T-helper 1 cell (primary cell): Measurements from ENCODE around the gene KAT6B.
"Not testable (repeated sequence)": the region's sequence is repeated elsewhere in the genome, so short reads cannot be mapped to it uniquely, and the experiment has no call there.

Source experiments
- DNase-seq, 5 donors: peaks; one replicate each; pipeline ENCODE4 v3.0.0-alpha.2; 2012 to 2020

The KAT6B gene

GRCh38 chr10:75049316-75050148, 223.1 kb downstream of the KAT6B start:
- DNase-seq = no peak

- no peak for DNase-seq
These were observed 223.9 kb downstream of the KAT6B start for GRCh38 chr10:75050149-75050919.

DNA sequence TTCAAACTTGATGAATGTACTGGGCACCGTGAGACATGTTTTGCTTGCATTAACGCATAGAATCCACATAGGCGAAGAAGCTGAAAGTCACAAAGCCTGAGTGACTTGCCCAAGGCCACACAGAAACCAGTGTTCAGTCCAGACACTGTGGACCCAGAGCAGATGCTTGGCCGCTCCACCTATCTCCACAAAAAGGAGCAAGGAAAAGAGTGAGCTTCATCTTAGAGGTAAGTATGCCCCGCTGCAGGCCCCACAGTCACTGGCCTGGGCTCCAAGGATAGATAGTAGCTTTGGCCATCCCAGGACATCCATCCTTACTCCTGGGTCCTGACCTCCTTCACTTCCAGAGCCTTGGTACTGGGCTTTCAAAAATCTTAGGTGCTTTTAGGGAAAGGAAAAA, 224.9 kb downstream of the KAT6B start:
- no peak for DNase-seq

DNA sequence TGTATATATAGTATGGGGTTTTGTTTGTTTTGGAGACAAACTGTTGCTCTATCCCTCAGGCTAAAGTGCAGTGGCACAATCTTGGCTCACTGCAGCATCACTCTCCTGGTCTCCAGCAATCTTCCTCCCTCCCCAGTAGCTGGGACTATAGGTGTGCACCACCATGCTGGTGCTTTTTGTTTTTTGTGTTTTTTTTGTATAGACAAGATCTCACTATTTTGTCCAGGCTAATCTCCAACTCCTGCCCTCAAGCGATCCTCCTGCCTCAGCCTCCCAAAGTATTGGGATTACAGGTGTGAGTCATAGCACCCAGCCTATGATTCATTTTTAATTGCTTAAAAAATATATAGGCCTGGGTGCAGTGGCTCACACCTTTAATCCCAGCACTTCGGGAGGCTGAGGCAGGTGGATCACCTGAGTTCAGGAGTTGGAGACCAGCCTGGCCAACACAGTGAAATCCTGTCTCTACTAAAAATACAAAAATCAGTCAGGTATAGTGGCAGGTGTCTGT, 229.6 kb downstream of the KAT6B start:
- DNase-seq = not testable (repeated sequence)

DNA sequence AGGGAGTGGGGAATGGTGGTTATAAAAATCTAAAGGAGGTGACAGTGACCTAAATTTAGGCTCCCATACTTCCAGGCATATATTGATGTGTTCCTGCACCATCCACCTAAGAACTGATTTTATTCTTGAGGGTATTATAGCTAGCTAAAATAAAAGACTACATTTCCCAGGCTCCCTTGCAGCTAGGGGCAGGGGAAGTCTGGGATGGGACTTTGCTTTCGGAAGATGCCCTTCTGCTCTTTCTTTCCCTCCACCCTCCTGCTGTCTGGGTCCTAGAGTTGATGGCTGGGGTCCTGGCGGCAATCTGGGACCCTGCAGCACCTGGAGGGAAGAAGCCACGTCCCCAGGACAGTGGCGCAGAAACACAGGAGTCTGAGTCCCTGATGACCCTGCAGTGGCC, 231.3 kb downstream of the KAT6B start:
- DNase-seq = no peak

GRCh38 chr10:75058161-75058560, 231.8 kb downstream of the KAT6B start:
- no peak for DNase-seq

DNA sequence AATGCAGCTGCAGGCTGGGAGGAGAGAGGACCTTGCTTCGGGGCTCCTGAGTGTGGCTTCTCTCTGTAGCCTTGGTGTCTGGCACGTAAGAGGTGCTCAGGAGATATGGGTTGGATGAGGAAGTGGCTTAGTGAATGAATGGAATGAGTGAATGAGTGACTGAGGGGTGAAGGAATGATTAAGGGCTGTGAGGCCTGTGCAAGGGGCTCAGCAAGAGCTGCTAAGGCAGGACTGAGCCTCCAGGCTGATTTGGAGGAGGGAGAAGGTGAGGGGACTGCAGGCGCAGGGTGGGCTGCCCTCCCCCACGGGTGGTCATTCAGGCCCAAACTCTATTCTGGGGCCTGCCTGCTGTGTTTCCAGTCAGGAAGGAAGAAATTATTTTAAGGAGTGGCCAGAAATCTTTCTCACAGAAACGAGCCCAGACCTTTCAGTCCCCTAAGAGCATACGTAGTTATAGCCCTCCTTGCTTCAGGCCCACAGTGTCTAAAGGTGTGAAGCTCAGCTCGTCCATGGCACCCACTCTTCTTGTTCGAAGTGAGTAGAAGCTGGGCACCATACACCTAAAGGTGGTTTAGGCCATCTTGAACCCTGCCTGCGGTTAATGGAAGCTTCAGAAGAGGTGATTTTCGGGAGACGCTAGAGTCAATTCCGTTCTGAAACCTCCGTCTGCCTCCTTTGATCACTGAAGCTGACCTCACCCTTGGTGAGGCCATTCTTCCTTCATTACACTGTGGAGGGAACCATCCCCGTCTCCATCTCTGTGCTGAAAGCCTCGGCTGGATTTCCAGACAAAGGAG, 235.5 kb downstream of the KAT6B start:
- no peak for DNase-seq

DNA sequence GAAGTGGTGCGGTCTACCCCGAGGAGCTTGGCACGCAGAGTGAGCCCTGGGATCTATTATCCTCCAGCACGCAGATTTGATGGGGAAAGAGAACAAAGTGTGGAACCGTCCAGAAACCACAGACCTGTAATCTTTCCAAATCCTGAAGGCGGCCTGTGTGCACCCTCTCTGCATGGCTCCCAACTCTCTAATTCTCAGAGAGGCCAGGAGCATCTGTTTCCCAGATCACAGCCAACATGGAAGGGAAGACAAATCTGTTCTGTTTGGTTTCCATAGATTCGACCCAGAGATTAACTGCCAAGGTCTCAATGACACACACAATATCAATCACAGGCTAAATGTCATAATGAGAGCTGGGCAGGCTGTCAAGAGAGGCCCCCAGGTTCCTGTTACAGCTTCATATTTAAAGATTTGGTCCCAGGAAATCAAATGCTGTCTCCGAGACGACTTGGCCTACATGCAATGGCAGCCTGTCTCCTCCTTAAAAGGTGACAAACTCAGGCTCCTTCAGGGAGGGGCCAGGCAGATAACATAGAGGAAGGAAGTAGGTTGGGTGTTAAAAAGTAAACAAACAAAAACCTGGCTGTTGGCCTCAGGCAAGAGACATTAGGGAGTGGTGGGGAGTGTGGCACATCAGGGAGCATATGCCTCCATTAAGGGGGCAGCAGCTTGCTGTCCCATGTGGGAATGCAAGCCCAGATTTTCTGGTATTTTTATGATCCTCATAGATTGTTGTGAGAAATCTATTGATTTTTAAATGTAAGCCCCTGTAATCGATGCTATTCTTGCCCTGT, 236.3 kb downstream of the KAT6B start:
- no peak for DNase-seq

GRCh38 chr10:75063461-75064230, 237.2 kb downstream of the KAT6B start:
- no peak for DNase-seq

- no peak for DNase-seq
These were observed 238.7 kb downstream of the KAT6B start for GRCh38 chr10:75065076-75065475.

- DNase-seq = no peak
These were observed 239.9 kb downstream of the KAT6B start for GRCh38 chr10:75066271-75066670.

- no peak for DNase-seq
These were observed 240.9 kb downstream of the KAT6B start for GRCh38 chr10:75067272-75067671.

GRCh38 chr10:75068523-75068922, 242.1 kb downstream of the KAT6B start:
- DNase-seq = no peak

DNA sequence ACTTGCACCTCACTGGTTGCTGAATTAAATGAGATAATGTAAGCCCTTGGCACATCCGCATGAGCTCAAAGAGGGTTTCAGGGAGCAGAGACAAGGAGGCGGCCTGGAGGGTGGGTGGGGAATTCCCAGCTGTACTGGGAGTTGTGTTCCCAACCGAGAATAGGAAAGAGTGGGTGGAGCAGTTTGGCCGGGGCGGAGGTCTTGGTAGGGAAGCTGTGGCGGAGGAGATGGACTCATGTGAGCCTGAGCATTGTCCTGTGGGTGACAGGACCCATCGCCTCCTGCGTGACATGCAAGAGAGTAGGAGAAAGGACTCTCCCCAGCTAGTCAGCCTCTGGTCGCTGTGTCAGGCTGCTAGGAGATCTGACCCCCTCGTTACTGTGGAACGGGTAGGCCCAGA, 244.1 kb downstream of the KAT6B start:
- DNase-seq = no peak

DNA sequence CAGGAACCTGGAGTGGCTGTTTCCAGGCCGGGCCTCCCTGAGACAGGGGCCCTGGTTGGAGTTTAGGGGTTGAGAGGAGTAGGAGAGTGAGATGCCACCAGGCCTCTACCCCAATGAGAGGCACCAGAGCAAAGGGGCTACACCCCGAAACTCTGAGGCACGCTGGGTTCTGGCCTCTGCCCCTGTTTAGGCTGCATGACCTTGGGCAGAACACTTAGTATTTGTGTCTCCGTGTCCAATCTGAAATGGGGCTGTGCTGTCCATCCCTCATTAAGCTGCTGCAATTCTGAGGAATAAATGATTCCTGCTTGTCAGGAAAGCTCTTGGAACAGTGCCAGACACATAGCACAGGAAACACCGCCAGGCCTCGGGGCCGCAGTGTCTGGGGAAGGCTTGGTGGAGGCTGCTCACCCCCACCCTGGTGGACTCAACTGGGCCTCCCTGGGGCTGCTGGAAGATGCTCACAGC, 244.6 kb downstream of the KAT6B start:
- no peak for DNase-seq

GRCh38 chr10:75071756-75072155, 245.4 kb downstream of the KAT6B start:
- DNase-seq = no peak

DNA sequence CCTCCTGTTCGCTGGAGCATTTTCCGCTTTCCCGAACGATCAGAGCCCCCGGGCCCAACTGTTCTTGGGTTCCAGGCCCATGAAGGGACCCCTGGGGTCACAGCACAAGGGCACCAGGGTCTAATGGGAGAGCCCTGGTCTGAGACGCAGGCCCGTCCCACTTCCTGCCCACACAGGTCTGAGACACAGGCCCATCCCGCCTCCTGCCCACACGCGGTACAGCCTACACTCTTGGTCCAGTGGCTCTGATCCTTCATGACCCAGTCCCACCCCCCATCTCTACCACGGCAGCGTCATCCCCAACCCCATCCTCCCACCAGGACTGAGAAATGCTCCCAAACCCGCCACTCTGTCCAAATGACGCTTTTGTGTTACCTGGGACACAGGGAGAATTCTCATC, 246.3 kb downstream of the KAT6B start:
- DNase-seq = no peak

DNA sequence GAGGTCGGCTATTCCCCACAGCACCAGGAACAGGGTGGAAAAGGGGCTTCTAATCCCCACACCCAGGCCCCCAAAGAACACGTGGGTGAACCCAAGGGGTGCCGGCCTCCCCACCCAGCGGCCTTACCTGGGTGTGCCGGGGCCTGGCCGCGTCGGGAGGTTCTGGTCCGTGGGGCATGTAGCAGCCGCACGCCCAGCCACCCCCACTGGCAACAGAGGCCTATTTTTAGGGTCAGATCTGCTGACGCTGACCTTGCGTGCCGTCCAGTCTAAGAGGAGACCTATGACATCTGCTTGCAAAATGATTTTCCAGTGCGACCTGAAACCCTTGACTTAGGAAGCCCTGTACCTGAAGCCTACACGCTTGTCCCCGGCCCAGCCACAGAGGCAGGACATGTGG, 247.0 kb downstream of the KAT6B start:
- DNase-seq = no peak

DNA sequence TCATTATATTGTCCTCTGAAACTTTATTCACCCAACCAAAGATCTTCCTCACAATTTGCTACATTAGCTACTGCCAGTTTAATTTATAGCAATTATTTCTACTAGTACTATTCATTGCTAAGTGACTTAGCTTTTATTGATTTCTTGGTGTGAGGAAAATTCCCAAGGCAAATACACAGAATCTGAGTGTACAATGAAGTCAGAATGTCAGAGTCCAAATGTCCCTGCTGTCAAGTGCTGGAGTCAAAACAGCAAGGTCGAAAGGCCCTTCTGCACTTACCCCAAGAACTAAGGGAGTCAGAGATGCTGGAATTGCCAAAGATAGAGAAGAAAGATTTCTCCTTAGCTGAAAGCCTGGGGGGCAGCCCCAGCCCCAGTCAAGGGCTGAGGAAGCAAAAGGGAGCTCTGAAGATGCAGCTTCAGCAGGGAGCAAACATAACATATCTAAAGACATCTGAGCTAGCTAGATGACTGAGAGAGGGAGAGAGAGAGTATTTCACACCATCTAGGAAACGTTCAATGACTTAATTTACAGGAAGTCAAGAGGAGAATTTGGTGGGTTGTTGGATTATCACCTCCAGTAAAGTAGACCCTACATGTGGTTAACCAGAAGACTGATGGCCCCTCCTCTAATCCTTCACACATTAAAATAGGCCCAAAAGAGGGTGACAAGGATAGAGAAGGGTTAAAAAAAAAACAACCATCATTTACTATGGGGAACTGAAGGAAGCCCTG, 248.5 kb downstream of the KAT6B start:
- DNase-seq = no peak

GRCh38 chr10:75076348-75076747, 249.9 kb downstream of the KAT6B start:
- no peak for DNase-seq
